ENCODE measurements around the gene ADAP2.
"Not testable (repeated sequence)": the region's sequence is repeated elsewhere in the genome, so short reads cannot be mapped to it uniquely, and the experiment has no call there.

The ADAP2 gene

DNA sequence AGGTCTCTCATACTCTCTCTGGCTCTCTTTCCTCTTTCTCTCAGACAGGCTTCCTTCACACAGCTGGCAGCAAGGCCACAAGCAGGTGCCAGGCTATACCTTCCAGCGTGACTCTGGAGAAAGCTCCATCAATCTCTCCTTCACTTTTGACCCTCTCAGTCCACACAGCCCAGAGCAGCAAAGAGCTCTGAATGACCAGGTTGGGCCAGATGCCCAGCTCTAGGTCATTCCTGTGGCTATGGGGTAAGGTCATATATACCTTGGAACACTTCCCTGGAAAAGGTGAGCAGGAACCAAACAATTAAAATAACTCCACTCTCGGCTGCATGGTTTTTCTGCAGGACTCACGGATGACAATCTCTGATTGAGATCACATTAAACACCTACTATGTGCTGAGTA is 8.8 kb downstream of the ADAP2 start:
- DNase-seq, result no peak

DNA sequence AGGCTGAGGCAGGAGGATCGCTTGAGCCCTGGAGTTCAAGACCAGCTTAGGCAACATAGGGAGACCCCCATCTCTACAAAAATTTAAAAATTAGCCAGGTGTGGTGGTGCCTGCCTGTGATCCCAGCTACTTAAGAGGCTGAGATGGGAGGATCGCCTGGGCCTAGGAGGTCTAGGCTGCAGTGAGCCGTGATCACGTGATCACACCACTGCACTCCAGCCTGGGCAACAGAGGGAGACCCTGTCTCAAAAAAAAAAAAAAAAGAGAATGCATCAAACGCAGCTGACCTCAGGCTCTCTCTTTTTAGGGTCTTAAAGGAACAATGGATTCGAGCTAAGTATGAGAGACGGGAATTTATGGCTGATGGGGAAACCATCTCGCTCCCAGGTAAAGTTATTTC is 9.8 kb downstream of the ADAP2 start:
- DNase-seq, result not testable (repeated sequence)

DNA sequence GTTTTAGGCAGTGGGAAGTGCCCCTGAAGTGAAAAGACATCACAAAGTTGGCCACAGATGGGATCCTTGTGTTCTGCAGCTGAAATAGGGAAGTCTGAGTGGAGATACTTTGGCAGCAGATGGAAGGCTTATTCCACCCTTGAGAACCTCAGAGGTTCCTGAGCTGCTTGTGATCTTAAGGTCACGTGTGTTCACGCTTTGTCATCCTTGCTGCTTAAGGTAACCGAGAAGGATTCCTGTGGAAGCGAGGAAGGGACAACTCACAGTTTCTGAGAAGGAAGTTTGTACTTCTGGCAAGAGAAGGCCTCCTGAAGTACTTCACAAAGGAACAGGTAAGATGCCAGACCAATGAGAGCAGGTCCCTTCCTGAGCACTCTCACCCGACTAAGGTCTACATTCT is 12.2 kb downstream of the ADAP2 start:
- no peak for DNase-seq

DNA sequence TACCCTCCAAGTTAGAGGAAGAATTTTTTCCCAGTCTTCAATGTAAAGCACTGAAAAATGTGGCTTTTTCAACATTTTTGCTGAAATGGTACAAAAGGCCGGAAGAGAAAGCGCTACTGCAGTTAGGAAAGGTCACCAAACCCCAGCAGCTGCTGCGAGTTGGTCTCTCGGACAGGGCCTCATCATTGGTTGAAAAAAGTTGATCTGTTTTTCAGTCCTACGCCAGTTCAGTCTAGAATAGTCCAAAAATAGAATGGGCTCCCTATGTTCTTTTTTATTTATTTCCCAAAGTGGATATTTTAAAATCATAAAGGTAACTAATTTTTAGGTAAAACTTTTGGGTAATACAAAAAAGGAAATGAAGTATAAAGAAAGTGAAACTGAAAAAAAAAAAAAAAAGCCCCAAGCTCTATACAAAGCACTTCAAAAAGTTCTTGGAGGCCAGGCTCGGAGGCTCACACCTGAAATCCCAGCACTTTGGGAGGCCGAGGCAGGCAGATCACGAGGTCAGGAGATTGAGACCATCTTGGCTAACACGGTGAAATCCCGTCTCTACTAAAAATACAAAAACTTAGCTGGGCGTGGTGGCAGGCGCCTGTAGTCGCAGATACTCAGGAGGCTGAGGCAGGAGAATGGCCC is 17.4 kb downstream of the ADAP2 start:
- DNase-seq, result no peak

DNA sequence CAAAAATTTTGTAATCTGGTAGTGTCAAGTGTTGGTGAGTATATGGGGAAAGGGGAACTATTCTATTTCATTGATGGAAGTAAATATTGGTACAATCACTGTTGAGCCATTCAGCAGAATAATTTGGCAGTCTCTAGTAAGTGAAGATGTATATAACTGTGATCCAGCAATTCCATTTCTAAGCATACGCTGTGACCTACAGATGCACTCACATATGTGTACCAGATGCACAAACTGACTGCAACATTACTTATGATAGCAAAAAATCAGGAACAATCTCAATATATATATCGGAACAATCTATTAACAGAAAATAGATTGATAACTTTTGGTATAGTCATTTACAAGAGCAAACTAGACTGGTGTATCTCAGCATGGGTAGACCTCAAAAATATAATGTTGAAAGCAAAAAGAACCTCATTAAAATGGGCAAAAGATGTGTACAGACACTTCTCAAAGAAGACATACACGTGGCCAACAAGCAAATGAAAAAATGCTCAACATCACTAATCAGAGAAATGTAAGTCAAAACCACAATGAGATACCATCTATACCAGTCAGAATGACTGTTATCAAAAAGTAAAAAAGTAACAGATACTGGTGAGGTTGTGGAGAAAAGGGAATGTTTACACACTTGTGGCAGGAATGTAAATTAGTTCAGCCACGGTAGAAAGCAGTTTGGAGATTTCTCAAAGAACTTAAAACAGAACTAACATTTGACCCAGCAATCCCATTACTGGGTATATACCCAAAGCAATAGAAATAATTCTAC is 20.7 kb downstream of the ADAP2 start:
- no peak for DNase-seq

DNA sequence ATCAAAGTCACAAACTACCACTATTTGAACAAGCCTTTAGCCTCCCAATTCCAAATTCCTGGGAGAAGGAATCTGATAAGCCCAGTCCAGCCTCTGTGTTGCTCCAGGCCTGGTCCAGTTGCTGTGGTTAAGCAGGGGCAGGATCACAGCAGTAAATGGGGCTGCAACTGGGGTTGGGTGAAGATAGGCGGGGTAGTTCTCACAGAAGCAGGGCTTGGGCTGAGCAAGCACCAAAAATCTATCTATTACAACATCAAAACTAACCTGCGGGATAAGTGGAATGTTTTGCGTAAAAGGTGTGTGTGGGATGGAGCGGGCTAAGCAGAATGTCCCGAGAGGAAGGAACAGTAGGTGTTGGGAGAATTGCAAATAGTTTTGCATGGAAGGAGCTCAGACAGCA is 26.1 kb downstream of the ADAP2 start:
- no peak for DNase-seq

DNA sequence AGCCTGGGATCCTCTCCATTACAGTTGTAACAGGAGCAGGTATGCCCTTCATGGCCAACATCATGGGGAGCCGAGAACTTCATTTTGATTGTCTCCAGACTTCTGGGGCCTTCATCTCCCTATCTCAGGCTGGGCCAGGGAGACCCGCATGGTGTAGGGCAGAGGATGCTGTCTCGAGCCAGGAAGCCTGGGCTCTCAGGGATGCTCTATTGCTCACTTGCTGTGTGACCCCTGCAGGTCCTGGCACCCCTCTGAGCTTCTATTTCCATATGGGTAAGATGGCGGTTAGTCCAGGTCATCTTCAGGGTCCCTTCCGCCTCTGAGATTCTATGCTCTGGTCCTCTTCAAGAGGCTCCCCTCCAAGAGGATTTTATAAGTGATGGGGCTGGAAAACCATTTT is 28.4 kb downstream of the ADAP2 start:
- no peak for DNase-seq

DNA sequence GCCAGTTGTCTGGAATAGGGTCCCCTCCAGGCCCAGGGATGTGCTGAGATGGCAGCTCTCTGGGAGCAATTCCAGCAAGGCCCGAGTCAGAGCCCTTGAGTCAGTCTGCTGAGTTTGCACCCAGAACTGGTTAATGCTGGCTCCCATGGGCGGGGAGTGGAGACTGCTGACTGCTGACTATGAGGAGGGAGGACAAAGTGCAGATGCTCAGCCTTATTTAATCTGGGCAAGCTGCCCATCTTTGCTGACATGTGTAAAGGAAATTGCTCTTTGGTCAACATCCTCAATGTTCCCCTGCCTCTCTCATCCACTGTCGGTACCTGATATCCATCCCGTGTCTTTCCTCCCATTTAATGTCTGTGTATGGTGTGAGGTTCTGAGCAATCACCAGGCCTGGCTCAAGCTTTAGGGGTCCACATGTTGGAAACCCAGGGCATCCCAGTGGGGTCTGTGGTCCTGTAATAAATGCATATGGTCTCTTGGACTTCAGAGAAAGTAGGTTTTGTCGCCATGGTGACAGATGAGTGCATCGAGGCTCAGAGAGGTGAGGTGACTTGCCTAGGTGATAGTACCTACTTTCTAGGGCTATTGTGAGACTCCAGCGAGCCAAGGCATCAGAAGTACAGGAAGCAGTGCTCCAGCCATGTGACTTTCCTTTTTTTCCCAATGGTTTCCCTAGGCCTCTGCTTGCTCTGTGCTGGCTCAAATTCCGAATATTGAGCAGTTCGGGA is 29.1 kb downstream of the ADAP2 start:
- peak; percentile 66 for DNase-seq

DNA sequence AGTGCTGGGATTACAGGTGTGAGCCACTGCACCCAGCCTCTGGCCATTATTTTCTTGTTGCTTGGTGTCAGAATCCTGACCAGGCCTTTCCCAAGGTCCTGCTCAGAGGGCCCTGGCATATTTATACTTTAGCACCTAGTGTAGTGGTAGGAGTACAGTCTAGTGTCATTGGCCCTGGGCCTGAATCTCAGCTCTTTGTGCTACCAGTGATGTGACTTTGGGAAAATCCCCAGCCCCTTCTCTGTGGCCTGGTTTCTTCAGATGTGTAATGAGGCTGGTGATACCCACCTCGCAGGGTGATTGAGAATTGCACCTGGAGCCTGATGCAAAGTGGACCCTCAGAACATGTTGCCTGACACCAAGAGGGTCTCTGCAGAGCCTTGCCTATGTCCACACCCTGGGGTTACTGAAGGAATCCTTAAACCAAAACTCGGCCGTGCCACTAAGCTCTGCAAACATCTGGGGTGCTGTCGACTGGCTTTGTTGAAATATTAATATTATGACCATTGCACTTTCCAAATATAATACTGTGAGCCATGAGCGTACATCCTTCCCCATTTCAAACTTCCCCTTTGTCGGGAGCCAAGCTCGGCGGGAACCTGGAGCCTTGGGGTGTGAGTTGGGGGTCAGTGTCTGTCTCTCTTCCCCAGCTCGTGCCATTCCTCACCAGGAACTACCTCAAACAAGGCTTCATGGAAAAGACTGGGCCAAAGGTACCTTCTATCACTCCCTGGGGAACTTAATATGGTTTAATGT is 31.1 kb downstream of the ADAP2 start:
- DNase-seq, result no peak

DNA sequence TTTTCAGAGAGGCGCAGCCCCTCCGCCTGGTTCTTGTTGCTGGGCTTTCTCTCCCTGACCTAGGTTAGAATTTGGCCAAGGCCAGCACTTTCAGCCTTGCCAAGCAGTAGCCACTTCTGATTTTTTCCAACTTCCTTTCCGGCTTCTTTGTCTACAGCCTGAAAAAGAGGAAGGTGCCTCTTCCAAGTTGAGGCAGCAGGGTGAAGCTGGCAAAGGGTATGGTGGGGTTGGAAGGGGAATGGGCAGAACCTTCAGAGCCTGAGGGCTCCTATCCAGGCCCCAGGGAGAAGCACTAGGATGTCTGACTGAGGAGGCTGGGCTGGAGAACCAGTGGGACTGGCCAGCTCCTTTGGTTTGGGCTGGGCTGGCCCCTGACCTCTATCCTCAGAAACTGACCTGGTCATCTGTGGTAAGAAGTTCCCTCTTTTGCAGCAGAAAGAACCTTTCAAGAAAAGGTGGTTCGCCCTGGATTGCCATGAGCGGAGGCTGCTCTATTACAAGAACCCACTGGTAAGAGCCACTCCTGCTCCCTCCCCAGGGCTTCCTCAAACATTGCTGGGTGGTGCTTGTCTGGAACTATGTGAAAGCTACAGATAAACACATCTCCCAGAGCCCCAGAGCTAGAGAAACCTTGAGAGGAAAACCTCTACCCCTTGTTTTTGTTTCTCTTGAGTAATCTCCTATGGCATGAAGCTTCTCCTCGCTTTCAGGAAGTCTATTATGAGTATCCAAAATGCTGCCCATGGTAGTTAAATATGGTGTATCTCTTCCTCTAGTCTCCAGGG is 32.5 kb downstream of the ADAP2 start:
- no peak for DNase-seq

DNA sequence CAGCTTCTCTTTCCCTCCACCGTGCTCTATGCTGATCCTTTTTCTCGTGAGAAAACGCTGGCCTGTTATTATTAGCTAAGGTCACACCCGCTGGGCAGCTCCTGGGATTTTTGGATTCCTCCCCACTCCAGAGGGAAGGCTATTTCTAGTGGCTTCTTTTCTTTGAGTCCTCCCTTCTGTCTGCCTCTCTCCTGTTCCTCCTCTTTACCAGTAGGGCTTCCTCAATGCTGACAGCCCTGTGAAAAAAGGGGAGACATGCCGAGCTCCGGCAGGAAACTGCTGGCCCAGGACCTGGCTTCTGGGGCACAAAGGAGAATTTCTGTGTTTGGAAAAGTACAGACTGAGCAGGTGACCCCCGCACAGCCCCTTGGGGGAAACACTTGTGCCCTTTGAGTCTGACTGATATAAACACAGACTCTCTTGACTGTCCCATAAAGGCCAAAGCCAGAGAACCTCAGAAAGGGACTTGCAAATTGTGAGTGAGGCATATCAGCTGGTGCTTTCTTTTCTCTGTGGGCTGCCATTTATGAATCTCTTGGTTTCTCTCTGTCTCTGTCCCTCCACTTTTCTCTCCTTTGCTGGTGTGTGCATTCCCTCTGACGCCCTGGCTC is 35.1 kb downstream of the ADAP2 start:
- no peak for DNase-seq

DNA sequence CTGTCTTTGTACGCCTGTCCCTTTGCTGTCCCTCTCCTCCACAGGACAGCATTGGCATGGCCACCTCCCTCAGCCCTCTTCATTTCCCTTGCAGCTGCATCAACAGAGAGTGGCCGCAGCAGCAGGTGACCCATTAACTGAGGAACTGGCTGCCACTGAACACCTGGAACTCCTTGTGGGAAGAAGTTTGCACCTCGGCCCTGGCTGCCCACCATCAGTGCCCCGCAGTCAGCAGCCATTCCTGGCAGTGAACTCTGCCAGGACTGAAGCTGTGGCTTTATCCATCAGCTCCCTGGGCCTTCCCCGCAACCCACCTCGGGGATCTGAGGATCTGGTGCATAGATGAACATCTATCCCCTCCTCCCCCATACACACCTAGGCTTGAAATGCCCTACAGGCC is 36.0 kb downstream of the ADAP2 start:
- DNase-seq, result no peak

DNA sequence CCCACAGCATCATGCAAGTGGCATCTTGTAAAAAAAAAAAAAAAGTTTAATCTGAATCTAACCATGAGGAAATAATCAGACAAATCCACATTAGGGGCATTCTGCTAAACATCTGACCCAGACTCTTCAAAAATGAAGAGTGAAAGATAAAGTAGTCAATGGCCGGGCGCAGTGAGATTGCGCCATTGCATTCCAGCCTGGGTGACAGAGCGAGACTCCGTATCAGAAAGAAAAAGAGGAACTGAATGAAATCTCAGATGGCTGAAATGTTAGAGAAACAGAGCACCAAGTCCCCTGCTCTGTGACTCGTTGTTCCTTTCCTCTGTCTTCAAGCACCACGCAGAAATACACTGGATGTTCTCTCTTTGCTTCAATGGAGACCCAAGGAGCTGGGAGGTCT is 36.4 kb downstream of the ADAP2 start:
- DNase-seq, result no peak

DNA sequence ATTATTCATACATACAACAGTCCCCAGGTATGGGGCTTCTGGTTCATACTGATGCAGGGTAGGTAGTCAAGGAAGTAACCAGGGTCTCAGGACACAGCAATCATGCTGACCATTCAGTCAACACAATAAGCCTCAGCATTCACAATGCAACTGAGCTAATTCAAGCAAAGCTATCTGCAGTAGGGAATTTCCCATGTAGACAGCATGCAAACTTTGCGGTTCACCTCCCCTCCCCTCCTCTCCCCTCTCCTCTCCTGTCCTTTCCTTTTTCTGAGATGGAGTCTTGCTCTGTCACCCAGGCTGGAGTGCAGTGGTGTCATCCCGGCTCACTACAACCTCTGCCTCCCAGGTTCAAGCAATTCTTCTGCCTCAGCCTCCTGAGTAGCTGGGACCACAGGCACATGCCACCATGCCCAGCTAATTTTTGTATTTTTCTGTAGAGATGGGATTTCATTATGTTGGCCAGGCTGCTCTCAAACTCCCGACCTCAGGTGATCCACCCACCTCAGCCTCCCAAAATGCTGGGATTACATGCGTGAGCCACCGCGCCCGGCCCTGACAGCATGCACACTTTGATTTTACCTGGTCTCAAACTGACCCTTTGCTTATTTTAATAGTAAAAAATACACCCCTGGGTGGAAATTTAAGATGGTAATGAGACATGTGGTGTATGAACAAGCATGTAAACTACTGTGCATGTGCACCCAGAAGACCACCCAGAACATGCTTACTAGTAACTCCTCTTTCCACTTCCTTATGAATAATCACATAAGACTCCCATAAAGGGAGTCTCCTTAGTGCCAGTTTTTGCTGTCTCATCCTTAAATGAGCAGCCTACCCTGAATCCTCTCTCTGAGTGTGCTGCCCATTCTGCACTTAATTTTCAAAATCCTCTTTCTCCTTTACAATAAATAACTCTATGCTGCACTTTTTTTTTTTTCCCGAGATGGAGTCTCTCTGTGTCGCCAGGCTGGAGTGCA is 39.8 kb downstream of the ADAP2 start:
- no peak for DNase-seq

DNA sequence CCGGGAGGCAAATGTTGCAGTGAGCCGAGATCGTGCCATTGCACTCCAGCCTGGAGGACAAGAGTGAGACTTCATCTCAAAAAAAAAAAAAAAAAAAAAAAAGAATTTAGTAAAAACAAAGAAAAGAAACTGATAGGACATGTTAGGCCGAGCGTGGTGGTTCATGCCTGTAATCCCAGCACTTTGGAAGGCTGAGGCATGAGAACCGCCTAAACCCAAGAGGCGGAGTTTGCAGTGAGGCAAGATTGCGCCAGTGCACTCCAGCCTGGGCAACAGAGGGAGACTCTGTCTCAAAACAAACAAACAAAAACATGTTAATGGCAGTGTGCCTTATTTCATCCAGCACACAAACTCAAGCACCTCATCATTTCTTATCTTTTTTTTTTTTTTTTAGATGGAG is 42.6 kb downstream of the ADAP2 start:
- DNase-seq, result not testable (repeated sequence)

DNA sequence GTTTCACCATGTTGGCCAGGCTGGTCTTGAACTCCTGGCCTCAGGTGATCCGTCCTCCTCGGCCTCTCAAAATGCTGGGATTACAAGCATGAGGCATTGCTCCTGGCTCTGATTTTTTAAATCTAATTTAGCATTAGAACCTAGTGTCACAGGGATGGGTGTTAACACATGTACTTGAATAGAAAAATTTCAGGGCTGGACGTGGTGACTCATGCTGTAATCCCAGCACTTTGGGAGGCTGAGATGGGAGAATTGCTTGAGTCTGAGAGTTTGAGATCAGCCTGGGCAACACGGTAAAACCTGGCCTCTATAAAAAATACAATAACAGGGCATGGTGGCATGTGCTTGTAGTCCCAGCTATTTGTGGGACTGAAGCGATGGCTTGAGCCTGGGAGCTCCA is 43.1 kb downstream of the ADAP2 start:
- DNase-seq, result no peak

DNA sequence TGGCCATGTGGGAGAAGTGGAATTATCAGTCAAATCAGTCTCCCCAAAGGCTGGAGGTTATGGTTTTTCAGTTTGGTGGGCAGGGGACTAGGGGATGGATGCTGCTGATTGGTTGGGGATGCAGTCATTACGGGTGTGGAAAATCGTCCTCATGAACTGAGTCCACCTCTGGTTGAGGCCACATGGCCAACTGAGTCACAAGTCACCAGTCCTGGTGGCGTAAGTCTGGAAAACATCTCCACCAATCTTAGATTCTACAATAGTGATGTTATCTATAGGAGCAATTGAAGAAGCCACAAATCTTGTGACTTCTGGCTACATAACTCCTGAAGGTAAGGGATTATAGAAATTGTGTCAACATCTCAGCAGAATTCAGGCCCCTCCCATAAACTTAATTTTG is 43.9 kb downstream of the ADAP2 start:
- DNase-seq, result no peak

DNA sequence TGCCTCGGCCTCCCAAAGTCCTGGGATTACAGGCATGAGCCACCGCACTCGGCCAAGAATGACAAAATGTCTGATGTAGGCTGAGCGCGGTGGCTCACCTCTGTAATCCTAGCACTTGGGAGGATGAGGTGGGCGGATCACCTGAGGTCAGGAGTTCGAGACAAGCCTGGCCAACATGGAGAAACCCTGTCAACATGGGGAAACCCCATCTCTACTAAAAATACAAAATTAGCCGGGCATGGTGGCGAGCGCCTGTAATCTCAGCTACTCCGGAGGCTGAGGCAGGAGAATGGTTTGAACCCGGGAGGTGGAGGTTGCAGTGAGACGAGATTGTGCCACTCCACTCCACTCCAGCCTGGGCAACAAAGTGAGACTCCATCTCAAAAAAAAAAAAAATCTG is 46.2 kb downstream of the ADAP2 start:
- not testable (repeated sequence) for DNase-seq

DNA sequence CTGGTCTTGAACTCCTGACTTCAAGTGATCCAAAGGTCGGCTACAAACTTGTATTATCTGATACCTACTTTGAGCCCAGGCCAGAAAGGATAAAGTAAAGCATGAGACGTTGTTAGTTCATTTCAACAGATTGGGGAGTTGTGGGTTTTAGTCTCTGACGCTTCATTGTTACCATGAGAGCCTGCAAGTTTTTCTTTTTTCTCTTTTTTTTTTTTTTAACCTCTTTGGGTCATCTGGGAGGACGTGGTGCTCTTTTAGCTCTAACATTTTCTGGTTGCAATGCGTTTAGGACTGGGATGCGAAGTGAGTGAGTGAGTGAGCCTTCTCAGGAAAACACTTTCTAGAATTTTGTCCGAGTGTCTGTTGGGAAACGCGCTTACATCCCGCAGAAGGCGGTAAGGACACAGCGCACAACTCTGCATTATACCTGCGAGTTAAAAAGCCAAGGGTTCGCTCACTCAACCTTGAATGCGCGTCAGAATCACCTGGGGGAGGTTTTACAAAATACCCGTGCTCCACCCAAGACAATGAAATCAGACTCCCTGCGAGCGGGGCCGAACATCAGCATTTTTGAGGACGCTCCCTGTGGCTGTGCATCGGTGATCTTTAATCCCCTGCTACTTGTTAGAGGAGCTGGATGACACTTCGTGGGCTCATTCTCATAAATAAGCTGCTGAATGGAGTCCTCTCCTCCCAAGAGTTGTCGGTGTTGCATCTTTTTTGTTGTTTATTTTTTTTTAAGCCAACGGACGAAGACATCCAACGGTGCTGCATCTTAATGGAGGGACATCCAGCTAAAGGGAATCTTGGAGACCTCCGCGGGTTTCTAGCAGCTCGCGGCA is 48.5 kb downstream of the ADAP2 start:
- DNase-seq, result no peak
